GM23338 (cell line): ENCODE results near the gene SETBP1. TPM values are rescaled to one million over a fixed set of nuclear protein-coding genes. Genes with fewer than 3 reads are reported as not detected.

Experiments used
- ATAC-seq: fragments of 200-7000 bp; cut with Tn5 transposase; 3 replicates; pipeline ENCODE4 v1.9.1; 2020
- DNase-seq: peaks from one replicate; pipeline ENCODE4 v3.0.0-alpha.2; 2015; ENCODE audit warnings: low spot score
- H2AFZ ChIP-seq: fragments of 200-600 bp; sonication (generic); 2 replicates; pipeline ENCODE4 v1.8.0; 2016; ENCODE audit warnings: antibody characterized with exemption, mild to moderate bottlenecking, moderate library complexity
- H3F3A ChIP-seq: fragments of 200-600 bp; sonication (generic); replicated peaks from 2 replicates; pipeline ENCODE4 v1.8.0; 2017; ENCODE audit warnings: antibody characterized with exemption, mixed run types, low read depth
- H3K27ac ChIP-seq: fragments of 200-600 bp; sonication (generic); 2 replicates; pipeline ENCODE4 v1.6.1; 2016; ENCODE audit warnings: low read depth
- H3K27me3 ChIP-seq: fragments of 200-600 bp; sonication (generic); 2 replicates; pipeline ENCODE4 v1.8.0; 2016; ENCODE audit warnings: mild to moderate bottlenecking, mixed run types, moderate library complexity; ENCODE audit not compliant: insufficient read depth
- H3K36me3 ChIP-seq: fragments of 200-600 bp; sonication (generic); 2 replicates; pipeline ENCODE4 v1.8.0; 2016; ENCODE audit warnings: mild to moderate bottlenecking; ENCODE audit not compliant: insufficient read depth
- H3K4me1 ChIP-seq: fragments of 200-600 bp; sonication (generic); 2 replicates; pipeline ENCODE4 v1.8.0; 2016; ENCODE audit warnings: mild to moderate bottlenecking, moderate library complexity; ENCODE audit not compliant: insufficient read depth
- H3K4me2 ChIP-seq: fragments of 200-600 bp; sonication (generic); 2 replicates; pipeline ENCODE4 v1.7.1; 2017; ENCODE audit warnings: mixed run types
- H3K4me3 ChIP-seq: fragments of 200-600 bp; sonication (generic); 2 replicates; pipeline ENCODE4 v1.6.1; 2016; ENCODE audit warnings: mixed run types
- H3K79me2 ChIP-seq: fragments of 200-600 bp; sonication (generic); replicated peaks from 2 replicates; pipeline ENCODE4 v1.8.0; 2017; ENCODE audit warnings: mild to moderate bottlenecking; ENCODE audit not compliant: insufficient read depth
- H3K9me2 ChIP-seq: fragments of 200-600 bp; sonication (generic); 2 replicates; pipeline ENCODE4 v1.8.0; 2017; ENCODE audit not compliant: insufficient read depth
- H4K20me1 ChIP-seq: fragments of 200-600 bp; sonication (generic); replicated peaks from 2 replicates; pipeline ENCODE4 v1.8.0; 2017; ENCODE audit warnings: mild to moderate bottlenecking; ENCODE audit not compliant: insufficient read depth
- H3K27ac Mint-ChIP-seq: 2 replicates; pipeline ENCODE4 v1.8.0; 2020; ENCODE audit warnings: inconsistent platforms, mild to moderate bottlenecking, moderate library complexity, mixed read lengths
- H3K27me3 Mint-ChIP-seq: 3 replicates; pipeline ENCODE4 v1.8.0; 2022; ENCODE audit warnings: low read depth, mild to moderate bottlenecking, moderate library complexity, mixed read lengths, inconsistent platforms; ENCODE audit not compliant: insufficient read depth, poor library complexity
- H3K36me3 Mint-ChIP-seq: 3 replicates; pipeline ENCODE4 v1.8.0; 2021; ENCODE audit warnings: low read depth, mild to moderate bottlenecking, inconsistent platforms, moderate library complexity, mixed read lengths
- H3K4me1 Mint-ChIP-seq: 3 replicates; pipeline ENCODE4 v1.8.0; 2020; ENCODE audit warnings: mild to moderate bottlenecking, inconsistent platforms, mixed read lengths
- H3K4me3 Mint-ChIP-seq: 3 replicates; pipeline ENCODE4 v1.8.0; 2021; ENCODE audit warnings: moderate library complexity, mild to moderate bottlenecking, inconsistent platforms, mixed read lengths
- H3K9me3 Mint-ChIP-seq: 3 replicates; pipeline ENCODE4 v1.8.0; 2020; ENCODE audit warnings: moderate library complexity, mild to moderate bottlenecking, inconsistent platforms, mixed read lengths
- CREB1 ChIP-seq: fragments of 250-450 bp; sonication (Bioruptor Pico); IDR thresholded peaks from 2 replicates; pipeline ENCODE4 v1.5.0; 2020; ENCODE audit warnings: low read depth, mild to moderate bottlenecking, moderate library complexity
- CTCF ChIP-seq, 2 experiments: fragments of 200-600 bp in 1 of 2; sonication (generic) in 1 of 2; conservative IDR thresholded peaks; 2 replicates each; pipeline versions ENCODE4 v1.5.1 to v1.6.1; 2016 to 2017; ENCODE audit warnings: antibody characterized with exemption in 2 of 2, low read depth in 2 of 2, mild to moderate bottlenecking in 2 of 2, moderate library complexity in 1 of 2
- JUNB ChIP-seq: IDR thresholded peaks from one replicate; pipeline ENCODE4 v1.6.1; 2016; ENCODE audit warnings: antibody characterized with exemption; ENCODE audit not compliant: unreplicated experiment
- NANOG ChIP-seq: IDR thresholded peaks from 2 replicates; pipeline ENCODE4 v1.6.1; 2016; ENCODE audit warnings: antibody characterized with exemption, borderline replicate concordance
- POLR2AphosphoS5 ChIP-seq: IDR thresholded peaks from 2 replicates; pipeline ENCODE4 v1.6.1; 2016; ENCODE audit warnings: antibody characterized with exemption, low read depth
- REST ChIP-seq: IDR thresholded peaks from one replicate; pipeline ENCODE4 v1.6.1; 2018; ENCODE audit warnings: antibody characterized with exemption; ENCODE audit not compliant: unreplicated experiment
- ZNF331 ChIP-seq: fragments of 250-450 bp; sonication (Bioruptor Pico); IDR thresholded peaks from 2 replicates; pipeline ENCODE4 v1.5.0; 2020; ENCODE audit warnings: low read depth, mild to moderate bottlenecking, moderate library complexity
- ZNF462 ChIP-seq: fragments of 250-450 bp; sonication (Bioruptor Pico); IDR thresholded peaks from 2 replicates; pipeline ENCODE4 v1.5.0; 2020; ENCODE audit warnings: mild to moderate bottlenecking, moderate library complexity
- polyA plus RNA-seq: library from polyadenylated mRNA; unstranded; fragments of >200 nt; fragmentation: Nextera tagmentation; extraction: Ambion mirVana; gene quantifications from 2 replicates; pipeline ENCODE4 v1.2.1, GENCODE V29; 2016
- total RNA-seq: library from RNA; depleted of rRNA; stranded (reverse); fragments of >200 nt; shearing (Covaris generic); gene quantifications from 2 replicates; pipeline ENCODE4 v1.2.3, GENCODE V29; 2014

SETBP1 gene
- total and polyA plus RNA-seq, 2 experiments from 2014 or later: 1.6 to 5.5 TPM

GRCh38 chr18:44914028-44914427 lies 233.3 kb downstream of the SETBP1 start (continued):
- TF ChIP-seq ZNF462 (no peak), NANOG (no peak)

GRCh38 chr18:44915213-44915612 lies 234.5 kb downstream of the SETBP1 start:
- no peaks in the 10 kb centered on the region for H4K20me1 ChIP-seq
- no peak overlapping the region for H3K4me2 ChIP-seq
- Mint-ChIP-seq H3K36me3 (no peaks in the 10 kb centered on the region), H3K4me3 (no peak overlapping the region), H3K9me3 (no peaks in the 10 kb centered on the region), H3K27me3 (no peaks in the 10 kb centered on the region), H3K4me1 (no peaks in the 10 kb centered on the region), H3K27ac (no peak overlapping the region)
- H3K27me3 ChIP-seq: no peaks in the 10 kb centered on the region
- H3K27ac ChIP-seq: no peak overlapping the region
- no peaks in the 10 kb centered on the region for H3K79me2 ChIP-seq
- H3K4me3 ChIP-seq: no peak overlapping the region
- ATAC-seq (no peak), DNase-seq (no peak)
- no peaks in the 10 kb centered on the region for H3F3A ChIP-seq
- H3K9me2 ChIP-seq: peaks cover 10% of the 10 kb centered on the region
- TF ChIP-seq CREB1: no peak
- no peaks in the 10 kb centered on the region for H3K4me1 ChIP-seq
- no peaks in the 10 kb centered on the region for H3K36me3 ChIP-seq
- no peak overlapping the region for H2AFZ ChIP-seq

GRCh38 chr18:44915661-44916060 lies 235.0 kb downstream of the SETBP1 start:
- no peaks in the 10 kb centered on the region for H3K9me3 Mint-ChIP-seq
- Histone ChIP-seq H4K20me1 (no peaks in the 10 kb centered on the region), H2AFZ (no peak overlapping the region), H3K79me2 (no peaks in the 10 kb centered on the region), H3K36me3 (no peaks in the 10 kb centered on the region), H3K4me3 (no peak overlapping the region), H3K27me3 (no peaks in the 10 kb centered on the region), H3K4me1 (no peaks in the 10 kb centered on the region), H3K27ac (no peak overlapping the region), H3K4me2 (no peak overlapping the region), H3F3A (no peaks in the 10 kb centered on the region), H3K9me2 (peaks cover 10% of the 10 kb centered on the region)
- no peaks in the 10 kb centered on the region for H3K36me3 Mint-ChIP-seq
- no peak overlapping the region for H3K4me3 Mint-ChIP-seq
- H3K4me1 Mint-ChIP-seq: no peaks in the 10 kb centered on the region
- DNase-seq (no peak), ATAC-seq (no peak)
- H3K27me3 Mint-ChIP-seq: no peaks in the 10 kb centered on the region
- H3K27ac Mint-ChIP-seq: no peak overlapping the region
- TF ChIP-seq CTCF (conservative IDR thresholded peaks at IDR 0.05; ENCODE audit: low read depth in 2 of 2): no peak
- TF ChIP-seq REST: no peak
- TF ChIP-seq POLR2AphosphoS5: no peak
- TF ChIP-seq CREB1: no peak
- no peak for TF ChIP-seq ZNF331
- no peak for TF ChIP-seq NANOG
- no peak for TF ChIP-seq JUNB
